Ovary (tissue), 3 donors: Measurements from ENCODE around the gene INTS15.
A peak's percentile ranks its signal among the peaks of the same experiment; 100 is the strongest.

Source experiments
- POLR2A ChIP-seq: fragments of 450-650 bp; IDR thresholded peaks from one replicate; pipeline ENCODE4 v1.6.1; 2017; ENCODE audit warnings: antibody characterized with exemption, mild to moderate bottlenecking, moderate library complexity
- TF ChIP-seq, protein P1 (sequence below), 3 donors: fragments of 450-650 bp in 2 of 3; fragments of 200-600 bp in 1 of 3; IDR thresholded peaks; one replicate each; pipeline versions ENCODE4 v1.5.1 to v1.8.0; 2016 to 2022; ENCODE audit warnings: antibody characterized with exemption in 3 of 3, mild to moderate bottlenecking in 1 of 3
- donor health status: DM: no; HTN: no; CAD: no.

DNA sequence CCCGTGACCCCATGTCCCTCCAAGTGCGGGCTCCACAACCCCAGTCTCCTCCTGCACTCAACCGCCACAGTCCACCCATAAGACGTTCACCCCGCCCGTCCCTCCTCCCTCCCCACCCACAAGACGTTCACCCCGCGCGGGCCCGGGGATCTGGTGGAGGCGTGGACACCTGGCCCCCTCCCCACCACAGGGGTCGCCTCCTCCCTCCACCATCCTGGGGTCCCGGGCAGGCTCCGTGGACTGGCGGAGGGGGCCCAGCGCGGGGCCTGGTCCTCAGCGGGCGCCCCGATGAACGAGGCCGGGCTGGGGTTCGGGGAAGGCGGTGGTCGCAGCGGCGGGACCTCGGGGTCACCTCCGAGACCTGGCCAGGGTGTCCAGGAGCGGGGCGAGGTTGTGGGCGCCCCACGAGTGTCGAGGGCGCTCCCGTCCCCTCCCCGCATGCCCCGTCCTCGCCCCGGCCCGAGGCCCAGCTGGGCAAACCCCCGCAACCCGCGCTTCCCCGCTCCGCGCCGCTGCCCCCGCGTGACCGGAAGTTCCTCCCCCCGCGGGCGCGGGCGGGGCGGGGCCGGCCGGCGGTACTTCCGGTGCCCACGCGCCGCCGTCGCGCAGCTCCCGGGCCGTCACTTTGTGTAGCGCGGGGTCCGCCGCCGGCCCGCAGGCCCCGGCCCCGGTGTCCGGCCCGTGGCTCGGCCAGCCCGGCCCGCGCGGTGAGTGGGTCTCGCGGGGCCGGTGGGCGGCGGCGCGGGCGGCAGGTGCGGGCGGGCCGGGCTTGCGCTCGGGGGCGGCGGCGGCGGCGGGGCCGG, 47.1 kb downstream of the INTS15 start, which contains the start of gene ZNF316:
- TF ChIP-seq, protein P1, sequence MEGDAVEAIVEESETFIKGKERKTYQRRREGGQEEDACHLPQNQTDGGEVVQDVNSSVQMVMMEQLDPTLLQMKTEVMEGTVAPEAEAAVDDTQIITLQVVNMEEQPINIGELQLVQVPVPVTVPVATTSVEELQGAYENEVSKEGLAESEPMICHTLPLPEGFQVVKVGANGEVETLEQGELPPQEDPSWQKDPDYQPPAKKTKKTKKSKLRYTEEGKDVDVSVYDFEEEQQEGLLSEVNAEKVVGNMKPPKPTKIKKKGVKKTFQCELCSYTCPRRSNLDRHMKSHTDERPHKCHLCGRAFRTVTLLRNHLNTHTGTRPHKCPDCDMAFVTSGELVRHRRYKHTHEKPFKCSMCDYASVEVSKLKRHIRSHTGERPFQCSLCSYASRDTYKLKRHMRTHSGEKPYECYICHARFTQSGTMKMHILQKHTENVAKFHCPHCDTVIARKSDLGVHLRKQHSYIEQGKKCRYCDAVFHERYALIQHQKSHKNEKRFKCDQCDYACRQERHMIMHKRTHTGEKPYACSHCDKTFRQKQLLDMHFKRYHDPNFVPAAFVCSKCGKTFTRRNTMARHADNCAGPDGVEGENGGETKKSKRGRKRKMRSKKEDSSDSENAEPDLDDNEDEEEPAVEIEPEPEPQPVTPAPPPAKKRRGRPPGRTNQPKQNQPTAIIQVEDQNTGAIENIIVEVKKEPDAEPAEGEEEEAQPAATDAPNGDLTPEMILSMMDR (IDR thresholded peaks at IDR 0.05): no peak
- peak; percentile 46 for TF ChIP-seq POLR2A
